Skeletal muscle cell (primary cell): ENCODE measurements around the gene SLC37A2.

Source experiments
- DNase-seq: peaks from one replicate; pipeline ENCODE4 v3.0.0-alpha.2; 2010; ENCODE audit warnings: low read depth
- H3K4me3 ChIP-seq: 2 replicates; pipeline ENCODE4 v1.5.1; 2011; ENCODE audit warnings: low read depth, mild to moderate bottlenecking, control low read depth, low read length, moderate library complexity

SLC37A2 gene

DNA sequence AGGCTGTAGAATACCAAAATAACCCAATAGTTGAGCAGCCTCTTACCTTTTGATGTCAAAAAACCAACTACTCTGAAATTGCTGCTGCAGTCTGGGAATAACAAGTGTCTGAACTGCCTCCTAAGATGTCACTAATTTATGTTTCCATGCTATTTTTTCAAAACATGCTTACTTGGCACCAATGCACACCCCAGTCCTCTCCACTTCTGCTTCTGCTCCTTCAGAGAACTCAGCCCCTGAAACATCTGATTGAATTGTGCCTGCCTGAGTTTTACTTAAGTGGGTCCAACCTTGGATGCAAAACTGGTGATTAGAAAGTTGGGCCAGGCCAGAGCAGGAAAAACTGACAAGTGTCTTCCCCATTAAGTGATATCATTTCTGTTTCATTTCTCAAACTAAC, 72.9 kb downstream of the SLC37A2 start:
- no peak for DNase-seq
- H3K4me3 ChIP-seq = no peak overlapping the region

DNA sequence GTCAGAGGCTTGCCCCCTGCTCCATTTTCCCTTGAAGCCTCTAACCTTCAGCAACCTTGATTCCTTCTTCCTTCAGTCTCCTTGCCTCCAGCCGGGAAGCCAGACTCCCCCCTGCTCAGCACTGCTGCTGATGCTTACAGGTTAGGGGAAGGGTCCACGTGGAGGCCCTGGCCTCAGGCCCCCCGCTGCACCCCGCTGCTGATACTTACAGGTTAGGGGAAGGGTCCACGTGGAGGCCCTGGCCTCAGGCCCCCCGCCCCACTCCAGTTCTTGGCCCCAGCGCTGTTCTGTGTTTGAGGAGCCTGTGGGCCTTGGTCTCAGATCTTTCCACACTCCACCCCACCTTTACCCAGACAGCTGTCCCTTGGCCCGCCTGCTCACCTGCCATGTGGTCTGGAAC, 75.9 kb downstream of the SLC37A2 start:
- no peak for DNase-seq
- no peak overlapping the region for H3K4me3 ChIP-seq

DNA sequence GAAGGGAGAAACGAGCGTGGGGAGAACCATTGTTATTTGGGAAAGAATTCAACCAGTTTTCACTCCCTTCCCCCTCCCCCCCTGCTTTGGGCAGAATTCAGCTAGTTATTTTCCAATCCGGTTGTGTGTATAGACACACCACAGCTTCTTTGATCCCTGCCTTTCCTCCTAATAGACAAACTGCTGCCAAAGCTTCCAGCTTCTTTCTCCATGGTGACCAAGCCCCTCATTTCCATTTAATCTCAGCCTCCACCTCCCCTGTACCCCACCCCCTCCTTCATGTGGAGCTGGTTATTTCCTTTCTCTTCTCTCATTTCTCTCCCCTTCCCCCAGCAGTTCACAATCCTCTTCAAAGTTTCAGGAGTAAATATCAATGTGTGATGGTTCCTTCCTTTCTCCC, 76.7 kb downstream of the SLC37A2 start:
- DNase-seq = no peak
- no peak overlapping the region for H3K4me3 ChIP-seq
